DLD1 (cell line): ENCODE measurements around the gene NTRK3.

ENCODE experiments used
- in situ Hi-C: cut with HindIII; loops from 2 replicates; pipeline ENCODE4 v1.10.0; 2017; ENCODE audit warnings: low sequenced_read_pairs

NTRK3 gene

DNA sequence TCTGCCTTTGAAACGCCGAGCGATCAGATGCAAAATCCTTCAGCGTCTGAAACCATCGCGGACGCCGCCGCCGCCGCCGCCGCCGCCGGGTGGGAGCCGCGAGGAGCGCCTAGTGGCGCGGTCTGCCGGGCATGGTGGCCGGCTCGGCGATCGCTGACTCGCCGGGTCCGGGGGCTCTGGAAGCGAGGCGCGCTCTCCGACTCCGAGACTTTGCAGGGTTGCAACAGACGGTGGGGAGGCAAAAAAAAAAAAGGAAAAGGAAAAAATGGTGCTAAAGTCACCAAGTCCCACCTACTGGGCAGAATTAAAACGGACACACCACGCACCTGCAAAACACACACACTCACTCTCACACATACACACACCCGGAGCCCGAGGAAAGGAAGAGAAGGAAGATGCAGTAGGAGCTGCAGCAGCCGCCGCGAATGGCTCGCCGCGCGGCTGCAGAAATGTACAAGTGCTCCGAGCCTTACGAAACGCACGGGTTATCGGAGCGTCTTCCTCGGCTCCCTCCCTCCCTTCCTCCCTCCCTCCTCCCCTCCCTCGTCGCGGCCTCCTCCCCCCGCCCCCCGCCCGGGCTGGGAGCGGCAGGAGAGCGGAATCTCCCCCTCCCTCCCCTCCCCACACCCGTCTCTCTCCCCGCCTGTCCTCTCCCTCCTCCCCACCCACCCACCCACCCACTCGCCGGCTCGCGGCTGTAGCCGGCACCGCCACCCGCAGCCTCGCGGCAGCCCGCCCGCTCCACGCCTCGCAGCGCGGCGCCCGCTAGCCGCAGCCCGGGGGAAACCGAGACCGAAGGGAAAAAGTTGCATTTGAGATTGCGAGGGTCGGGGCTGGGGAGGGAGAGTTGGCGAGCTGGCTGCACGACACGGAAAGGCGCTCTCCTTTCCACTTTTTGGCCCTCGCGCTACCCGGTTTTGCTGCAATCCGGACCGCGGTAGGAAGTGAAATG, at the start of gene NTRK3:
TSS of gene NTRK3 (minus strand) at position 461 of the 952 bp plus-strand sequence. CDS start 586 bp downstream, outside the sequence.
- in situ Hi-C loops = no loop called here

DNA sequence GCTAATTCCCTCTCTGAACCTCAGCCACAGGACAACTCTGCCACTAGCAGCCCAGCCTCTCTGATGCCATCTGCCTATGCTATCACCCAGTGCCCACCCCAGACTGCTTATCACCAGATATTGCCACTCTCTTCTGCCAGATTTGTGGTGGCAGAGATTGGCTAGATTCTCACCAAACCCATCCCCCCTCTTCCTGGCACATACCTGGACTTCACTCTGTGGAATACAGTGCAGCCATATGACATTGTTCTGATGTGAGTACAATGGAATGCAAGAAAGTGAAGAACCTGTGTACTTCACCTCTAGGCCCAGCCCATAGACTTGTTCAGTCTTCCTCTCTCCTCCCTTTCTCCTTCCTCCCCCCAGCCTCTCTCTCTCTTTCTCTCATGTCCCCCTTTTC, 46.9 kb upstream of the NTRK3 start:
- in situ Hi-C loops = no loop called here

DNA sequence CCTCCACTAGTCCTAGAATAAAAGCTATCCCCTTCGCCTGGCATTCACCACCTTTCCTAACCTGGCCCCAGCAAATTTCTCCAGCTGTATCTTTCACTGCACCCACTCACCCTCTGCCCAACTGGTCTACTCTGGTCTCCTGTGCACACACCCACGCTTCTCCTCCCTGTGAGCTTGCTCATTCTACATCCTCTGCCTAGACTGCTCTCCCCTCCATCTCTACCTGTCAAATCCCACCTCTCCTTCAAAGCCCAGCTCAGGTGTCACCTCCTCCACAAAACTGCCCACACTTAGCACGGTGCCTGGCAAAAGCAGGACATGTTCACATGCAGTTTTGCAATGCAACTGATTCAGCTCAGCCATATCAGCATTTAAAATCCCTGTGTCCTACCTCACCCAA, 45.8 kb upstream of the NTRK3 start:
- in situ Hi-C loops = no loop called here

DNA sequence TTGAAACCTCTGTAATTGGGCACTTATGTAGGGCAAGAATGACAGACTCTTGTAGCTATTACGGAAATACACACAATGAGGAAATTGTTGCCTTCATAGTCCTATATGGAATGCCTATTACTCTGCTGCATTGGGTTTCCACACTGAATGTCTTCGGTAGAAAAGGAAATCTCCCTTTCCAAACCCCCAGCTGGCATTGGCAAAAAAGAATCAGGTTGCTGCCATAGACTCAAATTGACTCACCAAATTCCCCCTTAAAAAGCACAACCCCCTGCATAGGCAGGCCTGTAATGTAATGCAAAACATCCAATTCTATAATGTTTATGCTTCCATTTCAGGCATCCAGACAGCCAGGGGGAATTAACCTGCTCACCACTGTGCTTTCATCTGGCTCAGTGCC, 44.8 kb upstream of the NTRK3 start:
- in situ Hi-C loops = no loop called here

DNA sequence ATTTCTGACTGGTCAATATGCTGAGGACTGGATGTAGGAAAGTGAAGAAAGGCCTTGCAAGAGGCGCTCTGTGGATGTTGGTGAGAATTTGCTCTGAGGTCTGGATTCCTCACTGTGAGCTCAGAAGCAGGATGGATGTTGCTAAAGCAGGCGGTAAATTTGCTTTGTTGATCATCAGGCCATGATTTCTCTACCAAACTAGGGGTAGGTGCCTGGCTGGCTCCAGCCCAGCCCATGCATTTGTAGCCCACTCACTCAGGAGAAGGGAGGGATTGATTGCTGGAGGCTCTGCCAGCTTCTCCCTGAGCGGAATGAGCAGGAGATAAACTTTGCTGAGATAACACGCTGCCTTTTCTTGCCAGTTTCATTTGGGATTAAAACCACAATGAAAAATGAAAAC, 44.3 kb upstream of the NTRK3 start:
- in situ Hi-C loops = no loop called here

DNA sequence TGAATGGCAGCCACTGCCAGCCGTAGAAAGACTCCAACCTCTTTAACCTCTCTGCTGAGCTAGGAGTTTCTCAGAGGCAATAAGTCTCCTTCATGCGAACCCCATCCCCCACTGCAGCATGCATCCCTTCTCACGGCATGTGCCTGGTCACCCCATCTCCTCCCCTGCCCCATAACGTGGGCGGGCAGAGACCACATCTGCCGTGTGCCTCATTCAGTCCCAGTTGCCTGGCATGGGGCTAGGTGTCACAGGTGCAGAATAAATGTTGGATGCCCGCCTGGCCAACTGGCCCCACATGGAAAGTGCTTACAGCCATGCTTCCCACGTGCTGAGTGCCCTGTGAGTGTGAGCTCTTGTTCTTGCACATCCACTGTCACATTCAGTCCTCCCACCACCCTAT, 43.5 kb upstream of the NTRK3 start:
- in situ Hi-C loops = no loop called here

DNA sequence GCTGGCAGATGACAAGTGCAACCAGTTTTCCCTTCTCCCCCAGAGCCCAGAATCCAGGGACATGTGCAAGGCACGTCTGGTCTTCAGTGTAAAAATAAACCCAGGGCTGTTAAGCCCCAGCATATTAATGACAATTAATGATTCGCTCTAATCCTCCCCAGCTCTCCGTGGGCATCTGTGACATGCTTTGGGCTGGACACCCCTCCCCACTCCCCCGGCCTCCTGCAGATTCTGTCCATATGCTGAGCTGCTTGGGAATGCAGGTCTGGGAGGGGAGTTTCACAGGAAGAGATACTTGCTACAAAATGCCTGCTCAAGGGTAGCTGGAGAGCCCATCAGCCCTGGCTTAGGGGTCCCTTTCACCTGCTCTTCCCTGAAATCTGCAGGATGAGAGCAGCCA, 43.0 kb upstream of the NTRK3 start:
- in situ Hi-C loops = no loop called here

DNA sequence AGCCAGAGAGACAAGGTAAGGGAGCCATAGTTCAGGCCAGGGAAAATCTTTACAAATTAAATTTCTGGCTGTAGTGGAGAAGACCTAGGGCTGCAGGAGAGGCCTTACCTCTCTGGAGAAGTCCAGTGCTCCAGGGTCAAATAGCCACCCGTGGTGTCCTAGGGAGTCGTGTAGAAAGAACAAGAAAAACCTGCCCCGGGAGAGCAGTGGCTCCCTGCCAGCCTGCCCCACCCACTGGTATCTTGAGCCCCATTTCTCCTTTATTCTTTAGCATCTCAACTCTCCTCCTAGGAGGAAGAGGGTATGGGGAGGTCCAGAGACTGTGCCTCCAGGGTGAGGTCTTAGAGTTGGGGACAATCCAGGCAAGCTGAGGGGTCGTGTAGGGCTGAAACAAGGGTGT, 32.1 kb upstream of the NTRK3 start:
- in situ Hi-C loops = no loop called here

DNA sequence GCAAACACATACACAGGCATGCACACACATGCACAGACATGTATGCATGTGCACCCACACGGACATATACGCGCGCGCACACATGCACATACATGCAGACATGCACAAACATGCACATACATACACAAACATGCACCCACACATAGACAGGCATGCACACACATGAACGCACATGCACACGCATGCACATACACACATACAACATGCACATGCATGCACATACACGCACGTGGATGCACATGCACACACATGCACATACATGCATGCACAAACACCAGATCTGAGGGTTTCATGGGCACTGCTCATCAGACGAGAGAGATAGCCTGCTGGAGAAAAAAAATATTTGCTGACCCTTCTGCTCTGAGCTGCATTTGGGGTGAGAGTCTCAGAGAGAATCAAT, 31.7 kb upstream of the NTRK3 start:
- in situ Hi-C loops = no loop called here

DNA sequence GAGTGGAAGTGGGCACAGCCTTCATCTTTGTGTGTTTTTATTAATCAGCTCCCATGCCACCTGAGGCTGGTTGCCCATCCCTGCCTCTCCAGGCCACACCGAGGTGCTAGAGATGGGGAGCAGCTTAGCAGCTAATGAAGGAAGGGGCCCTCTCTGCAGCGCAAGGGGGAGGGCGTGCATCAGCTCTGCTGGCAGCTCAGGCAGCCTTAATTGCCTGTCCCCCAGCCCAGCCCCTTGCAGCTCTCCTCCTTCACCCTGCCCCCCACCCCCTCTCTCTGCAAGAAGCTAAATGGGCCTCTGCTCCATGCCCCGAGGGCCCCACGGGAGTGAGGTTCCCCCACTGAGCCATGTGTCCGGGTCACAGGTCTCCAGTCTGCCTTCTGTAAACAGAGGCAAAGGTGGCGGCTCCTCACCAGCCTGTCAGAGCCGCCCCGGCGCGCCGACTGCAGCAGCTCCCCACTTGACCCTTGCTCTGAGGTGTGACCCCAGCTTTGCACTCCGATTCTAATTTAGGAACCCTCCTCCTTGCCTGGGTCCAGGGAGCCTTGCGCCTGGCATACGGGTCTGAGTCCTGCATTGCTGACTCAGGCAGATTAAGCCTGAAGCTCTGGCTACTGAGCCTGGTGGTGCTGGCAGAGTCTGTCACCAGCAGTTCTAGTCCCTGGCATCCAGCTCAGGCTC, 27.9 kb upstream of the NTRK3 start:
- in situ Hi-C loops = no loop called here

DNA sequence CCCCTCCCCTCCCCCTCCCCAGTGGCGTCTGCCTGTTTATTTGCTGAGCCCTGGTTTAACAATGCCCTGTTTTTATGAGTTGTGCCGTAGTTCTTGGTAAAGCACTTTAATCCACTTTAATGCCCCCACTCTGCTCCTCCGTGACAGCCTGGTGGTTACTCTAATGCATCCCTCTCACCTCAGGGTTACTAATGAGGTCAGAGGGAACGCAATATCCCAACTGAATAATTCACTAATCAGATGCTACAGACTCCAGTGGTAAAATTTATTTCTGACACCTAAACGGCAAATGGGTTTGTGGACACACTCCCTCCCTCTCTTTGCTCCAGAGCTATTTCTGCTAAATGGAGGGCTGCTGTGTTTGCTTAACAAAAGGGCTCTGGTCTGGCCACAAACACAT, 26.1 kb upstream of the NTRK3 start:
- in situ Hi-C loops = no loop called here

DNA sequence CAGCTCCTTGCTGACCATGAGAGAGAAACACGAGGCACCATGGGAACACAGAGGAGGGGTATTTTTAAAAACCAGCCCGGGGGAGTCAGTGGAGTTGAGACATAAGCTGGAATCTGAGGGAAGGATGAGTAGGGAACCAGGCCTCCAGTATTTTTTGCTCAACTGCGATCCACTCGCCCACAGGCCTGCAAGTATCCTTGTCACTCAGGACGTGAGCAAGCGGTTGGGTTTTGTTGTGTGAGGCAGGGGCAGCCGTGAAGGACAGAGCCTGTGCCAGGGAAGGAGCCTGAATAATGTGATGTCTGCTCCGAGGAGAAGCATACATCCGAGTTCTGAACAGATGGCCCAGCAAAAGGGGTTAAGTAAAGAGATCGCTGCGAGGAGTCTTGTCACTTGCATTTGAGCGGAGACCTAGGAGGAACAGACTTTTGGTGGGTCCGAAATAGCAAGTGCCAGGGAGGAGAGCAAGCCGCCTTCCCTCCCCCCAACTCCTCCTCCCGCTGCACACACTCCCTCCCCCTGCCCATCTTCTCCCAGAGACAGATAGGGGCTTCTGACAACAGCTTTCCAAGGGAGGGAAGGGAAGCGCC, 20.4 kb upstream of the NTRK3 start:
- in situ Hi-C loops = no loop called here

- in situ Hi-C loops = no loop called here
Measured at GRCh38 chr15:88275804-88276203, 19.3 kb upstream of the NTRK3 start.

DNA sequence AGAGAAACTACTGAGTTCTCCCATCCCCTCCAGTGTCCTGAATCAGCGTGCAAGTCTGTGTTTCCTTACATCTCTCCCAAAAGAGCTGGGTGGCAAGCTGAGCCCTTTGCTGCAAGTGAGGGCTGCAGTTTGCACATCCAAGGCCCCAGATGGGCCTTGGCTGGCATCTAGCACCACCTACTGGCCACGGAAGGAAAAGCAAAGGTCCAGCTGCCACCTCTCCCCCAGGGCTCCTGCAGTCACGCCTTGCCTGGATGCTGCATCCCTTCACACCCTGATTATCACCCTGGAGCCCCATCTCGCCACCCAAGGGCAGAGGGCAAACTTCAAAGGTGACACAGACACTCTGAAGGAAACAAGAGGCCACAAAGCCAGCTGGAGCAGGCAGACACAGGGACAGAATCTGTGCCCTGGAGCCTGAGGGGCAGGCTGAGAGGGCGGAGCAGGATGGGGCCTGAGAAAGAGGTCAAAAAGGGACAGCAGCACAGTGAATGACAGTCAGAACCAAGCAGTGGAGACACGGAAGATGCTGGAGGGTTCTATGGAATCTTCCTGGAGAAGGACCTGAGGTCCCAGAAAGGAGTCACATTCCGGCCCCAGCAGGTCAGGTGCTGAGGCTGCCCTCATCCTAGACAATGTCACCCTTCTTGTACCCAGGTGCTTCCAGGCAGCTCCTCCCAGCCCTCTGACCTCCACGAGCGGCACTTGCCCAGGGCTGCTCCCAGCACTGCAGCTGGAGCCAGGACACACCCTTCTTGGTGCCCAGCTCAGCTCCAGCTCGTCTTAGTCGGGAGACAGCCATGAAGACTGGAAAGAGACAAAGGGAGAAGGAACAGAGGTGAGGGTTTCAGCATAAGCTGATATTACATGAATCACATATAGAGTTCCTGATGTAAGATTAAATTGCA, 18.3 kb upstream of the NTRK3 start:
- in situ Hi-C loops = no loop called here

- in situ Hi-C loops = no loop called here
Measured at GRCh38 chr15:88272421-88272820, 15.9 kb upstream of the NTRK3 start.

- in situ Hi-C loops = no loop called here
Measured at GRCh38 chr15:88269356-88270062, 13.0 kb upstream of the NTRK3 start.

DNA sequence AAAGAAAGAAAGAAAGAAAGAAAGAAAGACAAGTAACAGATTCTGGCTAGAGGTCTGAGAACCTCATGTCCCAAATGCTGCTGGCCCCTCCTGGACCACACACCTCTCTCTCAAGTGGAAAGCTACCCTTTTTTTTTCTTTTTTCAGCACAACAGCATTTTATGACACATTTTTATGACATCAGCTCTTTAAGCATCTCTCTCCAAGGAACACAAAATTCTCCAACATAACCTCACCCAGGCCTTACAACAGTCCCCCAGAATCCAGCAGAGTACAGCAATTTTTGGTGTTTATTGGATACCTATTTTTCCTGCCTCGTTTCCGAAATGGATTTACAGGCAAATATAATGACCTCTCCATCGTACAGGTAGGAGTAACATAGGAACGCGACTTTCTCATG, 11.2 kb upstream of the NTRK3 start:
- in situ Hi-C loops = no loop called here

DNA sequence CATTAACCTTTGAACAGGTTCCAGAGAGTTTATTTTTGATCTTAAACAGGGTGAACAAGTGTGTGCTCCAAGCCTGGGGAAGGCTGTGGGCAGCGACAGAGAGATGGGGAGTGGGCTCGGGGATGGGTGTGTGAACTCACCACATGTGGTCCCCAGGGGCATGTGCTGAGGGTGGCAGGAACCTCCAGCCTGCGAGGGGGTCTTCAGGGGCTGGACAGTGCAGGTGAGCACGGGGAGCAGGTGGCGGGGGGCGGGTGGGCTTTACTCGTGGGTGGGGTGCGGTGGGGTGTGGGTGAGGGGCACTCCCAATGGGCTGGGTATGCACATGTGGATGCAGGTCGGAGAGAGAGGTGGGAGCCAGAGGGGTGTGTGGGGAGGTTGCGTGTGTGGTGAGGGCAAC, 9.6 kb upstream of the NTRK3 start:
- in situ Hi-C loops = no loop called here

DNA sequence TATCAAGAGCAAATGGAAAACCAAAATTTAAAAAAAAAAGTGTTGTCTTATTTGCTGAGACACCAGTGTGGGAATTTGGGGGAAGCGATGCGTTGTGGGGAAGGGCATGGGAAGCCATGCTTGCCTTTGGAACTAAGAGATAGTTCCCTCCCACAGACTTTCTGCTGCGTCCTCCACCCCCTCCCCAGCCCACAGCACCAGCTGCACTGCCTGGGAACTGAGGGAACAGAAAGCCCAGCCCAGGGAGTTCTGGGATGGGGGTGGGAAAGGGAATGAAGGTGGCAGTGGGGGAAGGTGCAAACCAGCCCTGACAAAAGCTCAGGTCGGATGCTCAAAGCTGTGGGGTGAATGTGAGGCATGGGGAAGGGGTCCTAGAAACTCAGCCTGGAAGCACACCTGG, 8.1 kb upstream of the NTRK3 start:
- in situ Hi-C loops = no loop called here

DNA sequence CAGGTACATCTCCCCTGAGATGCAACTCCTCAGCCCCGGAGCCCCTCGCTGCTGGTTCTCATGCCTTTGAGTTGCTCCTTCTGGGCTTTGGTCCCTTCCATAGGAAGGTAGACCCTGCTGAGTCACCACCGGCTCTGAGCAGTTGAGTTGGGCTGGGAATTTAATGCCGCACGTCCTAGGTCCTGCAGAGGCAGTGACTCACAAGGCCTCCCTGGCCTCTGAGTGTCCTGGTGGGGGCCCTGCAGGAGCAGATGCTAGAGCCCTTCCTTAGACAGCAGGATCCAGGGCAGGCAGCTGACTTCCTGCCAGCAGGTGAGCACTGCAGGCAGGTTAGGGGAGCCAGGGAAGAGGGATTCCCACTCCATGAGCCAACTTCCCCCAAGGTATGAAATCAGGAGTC, 5.5 kb upstream of the NTRK3 start:
- in situ Hi-C loops = no loop called here
